HL-60 (cell line): ENCODE data around the gene PTPN1.

Source experiments
- DNase-seq, 2 experiments: peaks; one replicate each; pipeline ENCODE4 v3.0.0-alpha.2; 2010 to 2020; ENCODE audit warnings: low read depth in 1 of 2, low spot score in 1 of 2
- H3K27ac ChIP-seq: fragments of 250-450 bp; sonication (Bioruptor Pico); replicated peaks from 2 replicates; pipeline ENCODE4 v1.5.1; 2020; ENCODE audit warnings: mild to moderate bottlenecking, moderate library complexity
- H3K27me3 ChIP-seq: fragments of 250-450 bp; sonication (Bioruptor Pico); 2 replicates; pipeline ENCODE4 v1.5.1; 2021; ENCODE audit warnings: mild to moderate bottlenecking, moderate library complexity; ENCODE audit not compliant: insufficient read depth, poor library complexity, severe bottlenecking
- H3K4me3 ChIP-seq: replicated peaks from 2 replicates; pipeline ENCODE4 v1.5.1; 2011; ENCODE audit warnings: mild to moderate bottlenecking, control low read depth, low read length; ENCODE audit not compliant: insufficient read depth
- CTCF ChIP-seq: IDR thresholded peaks from one replicate; pipeline ENCODE4 v1.5.1; 2011; ENCODE audit warnings: low read length, control low read depth, inconsistent platforms; ENCODE audit not compliant: insufficient read depth
- GABPA ChIP-seq: IDR thresholded peaks from 2 replicates; pipeline ENCODE4 v1.6.1; 2012; ENCODE audit warnings: low read depth
- POLR2AphosphoS5 ChIP-seq: IDR thresholded peaks from 2 replicates; pipeline ENCODE4 v1.6.1; 2012; ENCODE audit warnings: low read depth
- REST ChIP-seq: IDR thresholded peaks from 2 replicates; pipeline ENCODE4 v1.6.1; 2012; ENCODE audit warnings: low read depth; ENCODE audit not compliant: insufficient replicate concordance
- SPI1 ChIP-seq: IDR thresholded peaks from 2 replicates; pipeline ENCODE4 v1.6.1; 2012; ENCODE audit warnings: low read depth, mild to moderate bottlenecking, borderline replicate concordance

The PTPN1 gene

DNA sequence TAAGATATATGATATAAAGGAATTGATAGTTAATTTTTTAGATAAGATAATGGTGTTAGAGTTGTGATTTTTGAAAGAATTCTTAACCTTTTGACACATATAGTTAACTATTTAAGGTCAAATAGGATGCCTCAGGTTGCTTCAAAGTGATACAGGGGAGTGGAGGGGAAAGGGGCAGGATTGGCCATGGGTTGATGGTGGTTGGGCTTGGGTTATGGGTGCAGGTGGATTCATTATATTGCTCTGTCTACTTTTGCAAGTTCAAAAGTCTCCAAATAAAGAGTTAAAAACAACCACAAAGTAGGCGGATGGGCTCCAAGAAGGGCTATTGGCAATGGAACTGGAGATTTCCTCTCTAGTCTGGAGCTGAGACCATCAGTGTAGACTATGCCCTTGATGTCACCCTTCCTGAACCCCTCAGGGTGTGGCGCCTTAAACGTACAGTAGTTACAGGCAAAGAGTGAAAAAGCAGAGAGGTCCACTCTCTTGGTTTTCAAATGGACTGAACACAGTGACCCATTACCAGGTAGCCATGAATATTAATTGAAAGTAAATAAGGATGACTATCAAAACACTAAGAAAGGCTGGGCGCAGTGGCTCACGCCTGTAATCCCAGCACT is 81.2 kb downstream of the PTPN1 start:
- H3K4me3 ChIP-seq = no peak overlapping the region
- DNase-seq = no peak
- TF ChIP-seq SPI1 (no peak), CTCF (no peak), REST (no peak), GABPA (no peak), POLR2AphosphoS5 (no peak)
- H3K27ac ChIP-seq = no peak overlapping the region
- no peaks in the 10 kb centered on the region for H3K27me3 ChIP-seq

- H3K4me3 ChIP-seq = no peak overlapping the region
- no peak for DNase-seq
- H3K27me3 ChIP-seq = no peaks in the 10 kb centered on the region
- no peak overlapping the region for H3K27ac ChIP-seq
- TF ChIP-seq SPI1 = no peak
- no peak for TF ChIP-seq CTCF
Measured at GRCh38 chr20:50592282-50593004, 82.3 kb downstream of the PTPN1 start.

GRCh38 chr20:50593005-50593335 is 82.8 kb downstream of the PTPN1 start:
- no peak overlapping the region for H3K27ac ChIP-seq
- DNase-seq = no peak
- H3K4me3 ChIP-seq = no peak overlapping the region
- no peaks in the 10 kb centered on the region for H3K27me3 ChIP-seq
- no peak for TF ChIP-seq POLR2AphosphoS5
- no peak for TF ChIP-seq CTCF
- TF ChIP-seq SPI1 = no peak
- TF ChIP-seq GABPA = no peak
- no peak for TF ChIP-seq REST

DNA sequence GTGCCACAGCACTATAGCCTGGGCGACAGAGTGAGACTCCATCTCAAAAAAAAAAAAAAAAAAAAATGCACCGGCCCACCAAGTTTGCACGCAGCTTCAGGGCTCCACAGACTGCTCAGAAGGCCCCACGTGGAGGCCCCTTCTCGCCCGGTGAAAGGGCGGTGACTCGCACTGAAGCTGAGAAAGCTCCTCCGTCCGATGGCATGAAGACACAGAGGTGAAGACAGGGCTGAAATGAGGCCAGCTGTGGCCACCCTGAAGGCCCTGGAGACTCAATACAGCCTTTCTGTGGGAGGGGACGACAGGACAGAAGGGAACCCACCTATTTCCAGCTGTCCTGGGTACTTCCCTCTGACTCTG is 84.0 kb downstream of the PTPN1 start:
- Histone ChIP-seq H3K27ac (no peak overlapping the region), H3K27me3 (no peaks in the 10 kb centered on the region), H3K4me3 (no peak overlapping the region)
- TF ChIP-seq REST (no peak), GABPA (no peak)
- no peak for DNase-seq
